K562 (cell line): ENCODE measurements around the gene KRTAP1-5. TPM values are rescaled to one million over a fixed set of nuclear protein-coding genes. Genes with fewer than 3 reads are reported as not detected.

Experiments used
- ATAC-seq: fragments of 200-7000 bp; cut with Tn5 transposase; 3 replicates; pipeline ENCODE4 v1.9.1; 2020; ENCODE audit warnings: moderate library complexity
- BruUV-seq: library from RNA; stranded (reverse); fragments of 400-500 nt; replicated peaks from 2 replicates; lab custom pipeline; 2021; lab: Mats Ljungman, UMichigan
- CTCF ChIA-PET: fragments of 300-600 bp; formaldehyde crosslinking; extraction: SDS; loops from one replicate; lab custom pipeline; 2021; ENCODE audit warnings: low intra/inter-chr PET ratio; lab: Yijun Ruan, JAX
- POLR2A ChIA-PET: fragments of 300-600, 350-650 bp; sonication (Branson Sonifier 250); formaldehyde crosslinking; extraction: SDS; loops from one replicate; lab custom pipeline; 2021; ENCODE audit warnings: antibody characterized with exemption, inconsistent platforms; lab: Yijun Ruan, JAX
- DNase-seq, 4 experiments: peaks; one replicate each; pipeline versions ENCODE4 v3.0.0 to v3.0.0-alpha.2; 2011 to 2018; ENCODE audit warnings: low spot score in 3 of 4, mixed read lengths in 3 of 4; ENCODE audit errors: extremely low read depth in 1 of 4
- FAIRE-seq: peaks from 2 replicates; lab custom pipeline; 2011; peaks lifted over from hg19 to GRCh38; lab: Jason Lieb, UNC
- H2AFZ ChIP-seq: 2 replicates; pipeline ENCODE4 v1.6.0; 2011; ENCODE audit warnings: low read depth, low read length, control low read depth, inconsistent platforms
- H3K27ac ChIP-seq: fragments of 200-600 bp; 3 replicates; pipeline ENCODE4 v1.8.0; 2011; ENCODE audit warnings: low read depth, mild to moderate bottlenecking, control low read depth, inconsistent platforms, low read length, moderate library complexity, mixed read lengths; ENCODE audit errors: extremely low read depth
- H3K27me3 ChIP-seq, 2 experiments: fragments of 300-600 bp in 1 of 2; 2 replicates in 1 of 2; 3 replicates in 1 of 2; pipeline versions ENCODE4 v1.6.0 to v1.8.0; 2011; ENCODE audit warnings: inconsistent platforms in 2 of 2, low read length in 2 of 2, mild to moderate bottlenecking in 1 of 2, mixed read lengths in 1 of 2, moderate library complexity in 1 of 2; ENCODE audit not compliant: control insufficient read depth in 2 of 2, insufficient read depth in 2 of 2
- H3K36me3 ChIP-seq: fragments of 300-600 bp; 3 replicates; pipeline ENCODE4 v1.8.0; 2011; ENCODE audit warnings: mild to moderate bottlenecking, low read length, inconsistent platforms; ENCODE audit not compliant: control insufficient read depth, insufficient read depth
- H3K4me1 ChIP-seq, 2 experiments: fragments of 200-600 bp in 1 of 2; replicated peaks in 1 of 2; 2 replicates in 1 of 2; 3 replicates in 1 of 2; pipeline versions ENCODE4 v1.5.1 to v1.8.0; 2011; ENCODE audit warnings: inconsistent platforms in 2 of 2, low read length in 2 of 2, mild to moderate bottlenecking in 1 of 2, mixed read lengths in 1 of 2, moderate library complexity in 1 of 2; ENCODE audit not compliant: control insufficient read depth in 2 of 2, insufficient read depth in 2 of 2
- H3K4me2 ChIP-seq: 2 replicates; pipeline ENCODE4 v1.6.1; 2011; ENCODE audit warnings: low read length, control low read depth, inconsistent platforms, mixed read lengths; ENCODE audit not compliant: insufficient read depth
- H3K4me3 ChIP-seq: fragments of 200-600 bp; sonication (generic), shearing (Covaris generic); 2 replicates; pipeline ENCODE4 v1.5.1; 2016; ENCODE audit warnings: control low read depth, inconsistent platforms
- H3K79me2 ChIP-seq: fragments of 200-600 bp; 3 replicates; pipeline ENCODE4 v1.8.0; 2011; ENCODE audit warnings: low read length, inconsistent platforms; ENCODE audit not compliant: control insufficient read depth, insufficient read depth
- H3K9ac ChIP-seq, 2 experiments: 2 replicates each; pipeline versions ENCODE4 v1.6.0 to v1.6.1; 2011; ENCODE audit warnings: low read depth in 2 of 2, low read length in 2 of 2, control low read depth in 1 of 2, inconsistent platforms in 1 of 2, mild to moderate bottlenecking in 1 of 2, mixed read lengths in 1 of 2; ENCODE audit not compliant: insufficient read depth in 1 of 2
- H3K9me1 ChIP-seq: one replicate; pipeline ENCODE4 v1.6.0; 2011; ENCODE audit warnings: inconsistent platforms, mild to moderate bottlenecking, low read length, moderate library complexity; ENCODE audit not compliant: control insufficient read depth, insufficient read depth
- H3K9me3 ChIP-seq: replicated peaks from 2 replicates; pipeline ENCODE4 v1.5.1; 2011; ENCODE audit warnings: low read depth, low read length, inconsistent platforms; ENCODE audit not compliant: control insufficient read depth, insufficient read depth
- H4K20me1 ChIP-seq: replicated peaks from 2 replicates; pipeline ENCODE4 v1.6.1; 2011; ENCODE audit warnings: low read length, inconsistent platforms, mixed read lengths; ENCODE audit not compliant: control insufficient read depth, insufficient read depth
- CHD4 ChIP-seq: fragments of 200-600 bp; sonication (generic); IDR thresholded peaks from 3 replicates; pipeline ENCODE4 v1.6.1; 2012; ENCODE audit warnings: low read depth, mild to moderate bottlenecking, mixed read lengths, low read length, inconsistent platforms; ENCODE audit not compliant: insufficient read depth, insufficient replicate concordance, poor library complexity, severe bottlenecking
- CREBBP ChIP-seq: IDR thresholded peaks from one replicate; pipeline ENCODE4 v1.6.1; 2012; ENCODE audit warnings: low read depth, mild to moderate bottlenecking, control low read depth, inconsistent platforms, low read length
- HDAC6 ChIP-seq: IDR thresholded peaks from 2 replicates; pipeline ENCODE4 v1.6.1; 2012; ENCODE audit warnings: low read depth, mild to moderate bottlenecking, control low read depth, inconsistent platforms, low read length, moderate library complexity
- KHSRP ChIP-seq: fragments of 450-650 bp; IDR thresholded peaks from 2 replicates; pipeline ENCODE4 v1.6.1; 2017
- MED1 ChIP-seq: sonication (generic); formaldehyde crosslinking; IDR thresholded peaks from 2 replicates; pipeline ENCODE4 v1.8.1; 2023; ENCODE audit warnings: missing genetic modification reagents, borderline replicate concordance
- NCOA2 ChIP-seq, 2 experiments: fragments of 450-650 bp; IDR thresholded peaks; 2 replicates each; pipeline ENCODE4 v1.6.1; 2018; ENCODE audit warnings: mild to moderate bottlenecking in 2 of 2, moderate library complexity in 1 of 2; ENCODE audit not compliant: partially characterized antibody in 2 of 2
- NRF1 ChIP-seq, 2 experiments: fragments of 450-650 bp; IDR thresholded peaks in 1 of 2; conservative IDR thresholded peaks in 1 of 2; 2 replicates each; pipeline ENCODE4 v1.6.1; 2014; ENCODE audit warnings: mild to moderate bottlenecking in 2 of 2
- NUFIP1 ChIP-seq: fragments of 450-650 bp; IDR thresholded peaks from 2 replicates; pipeline ENCODE4 v1.6.1; 2018; ENCODE audit not compliant: partially characterized antibody
- RFX7 ChIP-seq: fragments of 250-450 bp; sonication (Bioruptor Pico); IDR thresholded peaks from 2 replicates; pipeline ENCODE4 v1.5.1; 2021; ENCODE audit warnings: mild to moderate bottlenecking
- SRF ChIP-seq, 2 experiments: fragments of 250-450, 450-650 bp in 1 of 2; sonication (Bioruptor Pico) in 1 of 2; sonication (generic) in 1 of 2; formaldehyde crosslinking; IDR thresholded peaks; 2 replicates each; pipeline versions ENCODE4 v1.5.0 to v1.5.1; 2020 to 2022; ENCODE audit warnings: mild to moderate bottlenecking in 1 of 2, missing genetic modification reagents in 1 of 2
- ZNF717 ChIP-seq: fragments of 250-450 bp; sonication (Bioruptor Pico); IDR thresholded peaks from 2 replicates; pipeline ENCODE4 v1.5.0; 2021
- whole genome bisulfite sequencing: fragments of 100-300 bp; shearing (Covaris generic); methylation state at CpG from one replicate; pipeline ENCODE4 v1.1.6; 2016; ENCODE audit warnings: low coverage, mixed read lengths; ENCODE audit not compliant: insufficient coverage; ENCODE audit errors: missing lambda C conversion rate; 5-methylcytosine and 5-hydroxymethylcytosine counted together
- in situ Hi-C: fragments of 300-500 bp; cut with MboI; formaldehyde crosslinking; loops from 4 replicates; pipeline ENCODE4 v1.15.0; 2018; ENCODE audit warnings: inconsistent platforms, mixed read lengths
- intact Hi-C: fragments of 100-400 bp; cut with micrococcal nuclease; formaldehyde crosslinking; loops from 2 replicates; pipeline ENCODE4 v1.14.2; 2022
- polyA plus RNA-seq, 8 experiments: library from polyadenylated mRNA; depleted of rRNA in 4 of 8; stranded (reverse) in 5 of 8; unstranded in 3 of 8; fragments of >200 nt; fragmentation: Nextera tagmentation in 2 of 8; fragmentation: Illumina TruSeq in 1 of 8; extraction: Ambion mirVana in 2 of 8; extraction: Trizol in 1 of 8; gene quantifications; 2 replicates each; pipeline versions ENCODE4 v1.2.1 to v1.2.3, GENCODE V29; 2011 to 2014; ENCODE audit warnings: inconsistent platforms in 1 of 8, missing spikeins in 1 of 8
- total RNA-seq, 7 experiments: library from RNA; depleted of rRNA in 6 of 7; stranded (reverse); fragments of >200 nt in 6 of 7; fragmentation: Illumina TruSeq in 2 of 7; extraction: Trizol in 2 of 7; gene quantifications; 2 replicates each; pipeline versions ENCODE4 v1.2.1 to v1.2.3, GENCODE V29; 2011 to 2021; ENCODE audit warnings: low replicate concordance in 1 of 7
- TF ChIP-seq, protein P1 (sequence below), 2 experiments: IDR thresholded peaks; 2 replicates each; pipeline ENCODE4 v1.6.1; 2011; ENCODE audit warnings: borderline replicate concordance in 1 of 2, control low read depth in 1 of 2, low read depth in 1 of 2, low read length in 1 of 2, mild to moderate bottlenecking in 1 of 2, mixed read lengths in 1 of 2, moderate library complexity in 1 of 2; ENCODE audit not compliant: insufficient read depth in 1 of 2, insufficient read length in 1 of 2, poor library complexity in 1 of 2, severe bottlenecking in 1 of 2; ENCODE audit errors: extremely low read depth in 1 of 2
- TF ChIP-seq, protein P2 (sequence below): IDR thresholded peaks from 2 replicates; pipeline ENCODE4 v1.6.1; 2011; ENCODE audit not compliant: insufficient read length; ENCODE audit errors: extremely low read depth
- TF ChIP-seq, protein P3 (sequence below): fragments of 450-650 bp; IDR thresholded peaks from 2 replicates; pipeline ENCODE4 v1.6.1; 2016; ENCODE audit warnings: mild to moderate bottlenecking
- TF ChIP-seq, protein P4 (sequence below): fragments of 450-650 bp; formaldehyde crosslinking; conservative IDR thresholded peaks from 2 replicates; pipeline ENCODE4 v1.4.0; 2022; ENCODE audit warnings: mild to moderate bottlenecking, missing genetic modification characterization

KRTAP1-5 gene
- total and polyA plus RNA-seq, 9 of the 15 experiments (the other 6 are each of a cell fraction or from before 2014, with no cell fraction given): not detected

DNA sequence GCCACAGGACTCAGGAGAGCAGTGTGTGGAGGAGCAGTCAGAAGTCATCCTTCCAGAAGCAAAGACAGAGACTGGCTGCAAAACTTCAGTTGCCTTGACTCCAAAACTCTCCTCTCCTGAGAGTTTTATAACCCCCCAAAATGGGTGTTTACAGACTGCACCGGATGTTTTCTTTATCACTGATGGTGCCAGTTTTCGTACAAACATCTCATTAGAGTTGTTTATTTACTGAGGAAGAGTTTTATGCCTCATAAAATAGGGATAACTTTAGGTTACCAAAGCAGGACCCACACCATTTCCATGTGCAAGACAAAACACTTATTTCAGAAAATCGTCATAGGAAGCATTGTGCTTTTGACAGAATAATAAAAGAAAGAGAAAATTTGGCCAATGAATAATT, 42.8 kb downstream of the KRTAP1-5 start, which contains the start of gene KRT40:
KRT40 (minus strand) TSS at position 101 of the 400 bp plus-strand sequence; CDS start at position 48, 53 bp downstream.
- BruUV-seq: no TSS peak

More for the DNA sequence above, 42.8 kb downstream of the KRTAP1-5 start, which contains the start of gene KRT40:
- Histone ChIP-seq H3K9ac (no peak within 1 kb of the TSS), H3K36me3 (no peaks in the 10 kb centered on the region), H3K4me2 (no peak within 1 kb of the TSS), H3K4me1 (no peaks in the 10 kb centered on the region; a peak in 1 of 5 replicates), H4K20me1 (no peaks in the 10 kb centered on the region), H3K27ac (no peak within 1 kb of the TSS), H3K4me3 (no peak within 1 kb of the TSS), H3K79me2 (no peaks in the 10 kb centered on the region), H3K9me1 (peaks cover 4% of the 10 kb centered on the region), H2AFZ (no peak within 1 kb of the TSS), H3K9me3 (no peaks in the 10 kb centered on the region), H3K27me3 (peaks cover 3 to 26% of the 10 kb centered on the region in 2 experiments; a peak in 4 of 5 replicates)
- ATAC-seq: no peak
- intact Hi-C loops (no loop called here), in situ Hi-C loops (no loop called here)
- POLR2A ChIA-PET: interaction anchor here (1.6 kb wide), 1 partner anchor 11 kb away, joined by 3 read pairs; no protein-coding TSS in a partner anchor
- 0% methylated on average over 3 of the region's 3 CpGs for WGBS
- no peak for FAIRE-seq
- DNase-seq: no peak
- TF ChIP-seq MED1 (CRISPR knock-in tag) (no peak), CHD4 (no peak), ZNF717 (CRISPR knock-in tag) (no peak), HDAC6 (no peak), KHSRP (no peak), SRF (CRISPR knock-in tag; IDR thresholded peaks at IDR 0.05) (no peak), NRF1 (conservative IDR thresholded peaks at IDR 0.05 in 1 of 2, IDR thresholded peaks at IDR 0.05 in 1 of 2) (no peak), RFX7 (no peak), NUFIP1 (no peak), NCOA2 (IDR thresholded peaks at IDR 0.05; ENCODE audit: partially characterized antibody in 2 of 2) (no peak), CREBBP (no peak)
- TF ChIP-seq, protein P1, sequence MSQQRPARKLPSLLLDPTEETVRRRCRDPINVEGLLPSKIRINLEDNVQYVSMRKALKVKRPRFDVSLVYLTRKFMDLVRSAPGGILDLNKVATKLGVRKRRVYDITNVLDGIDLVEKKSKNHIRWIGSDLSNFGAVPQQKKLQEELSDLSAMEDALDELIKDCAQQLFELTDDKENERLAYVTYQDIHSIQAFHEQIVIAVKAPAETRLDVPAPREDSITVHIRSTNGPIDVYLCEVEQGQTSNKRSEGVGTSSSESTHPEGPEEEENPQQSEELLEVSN (IDR thresholded peaks at IDR 0.05; ENCODE audit: borderline replicate concordance in 1 of 2, extremely low read depth in 1 of 2, insufficient read depth in 1 of 2, insufficient read length in 1 of 2, low read depth in 1 of 2, low read length in 1 of 2, poor library complexity in 1 of 2, severe bottlenecking in 1 of 2): no peak
- TF ChIP-seq, protein P2, sequence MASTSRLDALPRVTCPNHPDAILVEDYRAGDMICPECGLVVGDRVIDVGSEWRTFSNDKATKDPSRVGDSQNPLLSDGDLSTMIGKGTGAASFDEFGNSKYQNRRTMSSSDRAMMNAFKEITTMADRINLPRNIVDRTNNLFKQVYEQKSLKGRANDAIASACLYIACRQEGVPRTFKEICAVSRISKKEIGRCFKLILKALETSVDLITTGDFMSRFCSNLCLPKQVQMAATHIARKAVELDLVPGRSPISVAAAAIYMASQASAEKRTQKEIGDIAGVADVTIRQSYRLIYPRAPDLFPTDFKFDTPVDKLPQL: no peak
- TF ChIP-seq, protein P3, sequence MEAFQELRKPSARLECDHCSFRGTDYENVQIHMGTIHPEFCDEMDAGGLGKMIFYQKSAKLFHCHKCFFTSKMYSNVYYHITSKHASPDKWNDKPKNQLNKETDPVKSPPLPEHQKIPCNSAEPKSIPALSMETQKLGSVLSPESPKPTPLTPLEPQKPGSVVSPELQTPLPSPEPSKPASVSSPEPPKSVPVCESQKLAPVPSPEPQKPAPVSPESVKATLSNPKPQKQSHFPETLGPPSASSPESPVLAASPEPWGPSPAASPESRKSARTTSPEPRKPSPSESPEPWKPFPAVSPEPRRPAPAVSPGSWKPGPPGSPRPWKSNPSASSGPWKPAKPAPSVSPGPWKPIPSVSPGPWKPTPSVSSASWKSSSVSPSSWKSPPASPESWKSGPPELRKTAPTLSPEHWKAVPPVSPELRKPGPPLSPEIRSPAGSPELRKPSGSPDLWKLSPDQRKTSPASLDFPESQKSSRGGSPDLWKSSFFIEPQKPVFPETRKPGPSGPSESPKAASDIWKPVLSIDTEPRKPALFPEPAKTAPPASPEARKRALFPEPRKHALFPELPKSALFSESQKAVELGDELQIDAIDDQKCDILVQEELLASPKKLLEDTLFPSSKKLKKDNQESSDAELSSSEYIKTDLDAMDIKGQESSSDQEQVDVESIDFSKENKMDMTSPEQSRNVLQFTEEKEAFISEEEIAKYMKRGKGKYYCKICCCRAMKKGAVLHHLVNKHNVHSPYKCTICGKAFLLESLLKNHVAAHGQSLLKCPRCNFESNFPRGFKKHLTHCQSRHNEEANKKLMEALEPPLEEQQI: no peak
- TF ChIP-seq, protein P4, sequence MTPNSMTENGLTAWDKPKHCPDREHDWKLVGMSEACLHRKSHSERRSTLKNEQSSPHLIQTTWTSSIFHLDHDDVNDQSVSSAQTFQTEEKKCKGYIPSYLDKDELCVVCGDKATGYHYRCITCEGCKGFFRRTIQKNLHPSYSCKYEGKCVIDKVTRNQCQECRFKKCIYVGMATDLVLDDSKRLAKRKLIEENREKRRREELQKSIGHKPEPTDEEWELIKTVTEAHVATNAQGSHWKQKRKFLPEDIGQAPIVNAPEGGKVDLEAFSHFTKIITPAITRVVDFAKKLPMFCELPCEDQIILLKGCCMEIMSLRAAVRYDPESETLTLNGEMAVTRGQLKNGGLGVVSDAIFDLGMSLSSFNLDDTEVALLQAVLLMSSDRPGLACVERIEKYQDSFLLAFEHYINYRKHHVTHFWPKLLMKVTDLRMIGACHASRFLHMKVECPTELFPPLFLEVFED (CRISPR knock-in tag): no peak
- CTCF ChIA-PET: no interaction called here
